A549 (cell line): ENCODE measurements around the gene UGT2A3.

Source experiments
- HDAC2 ChIP-seq: fragments of 200-600 bp; sonication (generic); IDR thresholded peaks from 2 replicates; pipeline ENCODE4 v1.6.1; 2016
- HOXB5 ChIP-seq: fragments of 250-450 bp; sonication (Bioruptor Pico); IDR thresholded peaks from 2 replicates; pipeline ENCODE4 v1.5.0; 2020; ENCODE audit warnings: mild to moderate bottlenecking, moderate library complexity
- MAX ChIP-seq: IDR thresholded peaks from 2 replicates; pipeline ENCODE4 v1.6.1; 2012
- NFE2L2 ChIP-seq: fragments of 150-350 bp; conservative IDR thresholded peaks from 2 replicates; pipeline ENCODE4 v1.6.1; 2014; ENCODE audit warnings: low read length
- PHF8 ChIP-seq: fragments of 200-600 bp; sonication (generic); IDR thresholded peaks from 2 replicates; pipeline ENCODE4 v1.6.1; 2016; ENCODE audit warnings: low read depth, mild to moderate bottlenecking, antibody characterized with exemption, moderate library complexity, borderline replicate concordance
- RNF2 ChIP-seq: fragments of 200-600 bp; sonication (generic); IDR thresholded peaks from 2 replicates; pipeline ENCODE4 v1.6.1; 2016; ENCODE audit warnings: low read depth, mild to moderate bottlenecking, antibody characterized with exemption, moderate library complexity, borderline replicate concordance
- SMC3 ChIP-seq: fragments of >200 bp; sonication (Bioruptor Twin); formaldehyde crosslinking; IDR thresholded peaks from 3 replicates; pipeline ENCODE4 v1.6.1; 2018; ENCODE audit warnings: inconsistent platforms
- TF ChIP-seq, protein P1 (sequence below): fragments of >200 bp; sonication (Bioruptor Twin); formaldehyde crosslinking; IDR thresholded peaks from 3 replicates; pipeline ENCODE4 v1.5.1; 2016

DNA sequence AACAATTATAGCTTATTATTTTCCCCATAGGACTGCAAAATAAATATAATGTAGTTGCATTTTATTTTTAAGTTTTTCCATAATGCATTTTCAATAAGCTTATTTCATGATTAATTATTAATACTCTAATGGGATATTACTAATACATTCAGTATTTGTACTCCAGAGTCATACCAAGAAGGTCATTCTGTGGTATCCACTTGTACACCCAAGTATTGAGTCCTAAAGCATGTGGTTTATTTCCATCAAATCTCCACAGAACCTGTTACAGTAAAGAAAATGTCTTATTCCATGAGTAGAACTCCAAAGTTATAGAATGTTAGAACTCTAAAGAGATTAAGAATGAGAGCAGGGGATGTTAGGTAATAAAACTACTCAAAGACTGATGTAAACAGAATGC is 30.6 kb downstream of the UGT2A3 start:
- TF ChIP-seq HDAC2, result no peak
- TF ChIP-seq, protein P1, sequence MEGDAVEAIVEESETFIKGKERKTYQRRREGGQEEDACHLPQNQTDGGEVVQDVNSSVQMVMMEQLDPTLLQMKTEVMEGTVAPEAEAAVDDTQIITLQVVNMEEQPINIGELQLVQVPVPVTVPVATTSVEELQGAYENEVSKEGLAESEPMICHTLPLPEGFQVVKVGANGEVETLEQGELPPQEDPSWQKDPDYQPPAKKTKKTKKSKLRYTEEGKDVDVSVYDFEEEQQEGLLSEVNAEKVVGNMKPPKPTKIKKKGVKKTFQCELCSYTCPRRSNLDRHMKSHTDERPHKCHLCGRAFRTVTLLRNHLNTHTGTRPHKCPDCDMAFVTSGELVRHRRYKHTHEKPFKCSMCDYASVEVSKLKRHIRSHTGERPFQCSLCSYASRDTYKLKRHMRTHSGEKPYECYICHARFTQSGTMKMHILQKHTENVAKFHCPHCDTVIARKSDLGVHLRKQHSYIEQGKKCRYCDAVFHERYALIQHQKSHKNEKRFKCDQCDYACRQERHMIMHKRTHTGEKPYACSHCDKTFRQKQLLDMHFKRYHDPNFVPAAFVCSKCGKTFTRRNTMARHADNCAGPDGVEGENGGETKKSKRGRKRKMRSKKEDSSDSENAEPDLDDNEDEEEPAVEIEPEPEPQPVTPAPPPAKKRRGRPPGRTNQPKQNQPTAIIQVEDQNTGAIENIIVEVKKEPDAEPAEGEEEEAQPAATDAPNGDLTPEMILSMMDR, result no peak
- TF ChIP-seq HOXB5 (CRISPR knock-in tag), result no peak
- TF ChIP-seq NFE2L2, result no peak
- TF ChIP-seq SMC3, result no peak
- no peak for TF ChIP-seq RNF2
- TF ChIP-seq PHF8, result no peak
- no peak for TF ChIP-seq MAX
